EL (cell line): Measurements from ENCODE around the gene IL4.
A peak's percentile ranks its signal among the peaks of the same experiment; 100 is the strongest.
"Not testable (repeated sequence)": the region's sequence is repeated elsewhere in the genome, so short reads cannot be mapped to it uniquely, and the experiment has no call there.

Experiments used
- DNase-seq: peaks from one replicate; pipeline ENCODE4 v3.0.0-alpha.2; 2016

IL4 gene

DNA sequence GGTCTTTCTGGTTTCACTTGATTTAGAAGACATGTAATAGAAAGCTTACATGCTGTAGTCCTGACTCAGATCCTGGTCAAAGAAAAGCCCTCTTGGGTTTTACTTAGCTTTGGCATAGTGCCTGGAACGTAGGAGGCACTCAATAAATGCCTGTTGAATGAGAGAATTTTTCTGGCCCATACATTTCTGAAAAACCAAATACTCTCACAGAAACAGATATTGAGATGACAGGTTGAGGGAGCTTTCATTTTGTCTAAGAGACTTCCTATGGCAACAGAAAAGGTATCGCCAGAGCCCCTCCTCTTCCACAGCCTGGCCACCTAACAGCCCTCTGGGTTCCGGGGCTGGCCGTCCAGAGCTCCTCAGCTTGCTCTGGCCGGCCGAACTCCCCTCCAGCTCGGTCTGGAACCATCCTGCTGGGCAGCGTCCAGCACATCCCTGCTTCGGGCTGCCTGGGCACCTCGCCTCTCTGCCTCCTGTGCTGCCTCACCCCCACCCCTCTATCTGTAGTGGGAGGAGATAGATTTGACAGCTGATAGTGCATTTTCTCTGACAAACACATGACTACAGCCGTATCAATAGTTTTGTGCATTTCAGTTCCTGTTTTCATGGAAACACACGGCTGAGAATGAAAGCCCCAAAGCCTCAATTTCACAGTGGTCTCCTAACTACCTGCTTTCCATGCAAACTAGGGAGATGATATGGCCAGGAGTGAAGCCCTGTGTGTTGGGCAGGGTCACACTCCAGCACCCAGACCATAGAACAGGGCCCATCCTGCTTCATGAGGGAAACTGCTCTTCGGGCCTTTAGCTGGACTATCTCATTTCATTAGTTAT is 1.1 kb downstream of the IL4 start:
- peak; percentile 96 for DNase-seq

DNA sequence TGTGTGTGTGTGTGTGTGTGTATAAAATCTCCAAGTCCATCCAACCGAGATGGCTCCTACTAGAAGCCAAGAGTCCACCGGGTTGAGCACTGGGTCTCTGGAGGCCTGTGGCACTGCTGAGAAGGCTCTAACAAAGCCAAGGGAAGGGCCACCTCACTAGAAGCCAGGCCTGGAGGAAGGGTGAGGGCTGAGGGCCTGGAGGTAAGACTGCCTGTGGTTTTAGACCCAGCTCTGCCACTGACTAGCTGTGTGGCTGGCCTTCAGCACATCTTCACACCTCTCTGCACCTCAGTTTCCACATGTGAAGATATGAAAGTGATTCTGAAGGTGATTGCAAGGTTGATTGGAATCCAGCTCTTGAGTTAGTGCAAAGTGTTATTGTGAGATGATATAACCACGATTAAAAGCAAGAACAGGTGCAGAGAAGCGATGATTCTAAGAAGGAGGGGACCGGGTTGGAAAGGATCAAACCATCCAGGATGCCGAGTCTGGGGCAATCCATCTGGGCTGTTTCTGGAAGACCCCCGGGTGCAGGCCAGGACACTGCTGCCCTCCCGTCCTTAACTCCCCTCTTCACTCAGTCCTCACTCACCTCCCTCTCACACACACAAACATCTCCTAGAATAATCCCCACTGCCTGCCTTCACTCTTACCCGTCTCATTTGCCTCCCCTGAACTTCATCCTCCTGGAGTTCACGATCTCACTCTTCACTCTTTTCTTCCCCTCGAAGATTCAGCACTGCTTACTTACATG is 2.3 kb downstream of the IL4 start:
- no peak for DNase-seq

- peak; percentile 96 for DNase-seq
These were observed 3.4 kb downstream of the IL4 start for GRCh38 chr5:132677191-132677590.

- DNase-seq = no peak
These were observed 4.1 kb downstream of the IL4 start for GRCh38 chr5:132677682-132678400.

- DNase-seq = no peak
These were observed 4.9 kb downstream of the IL4 start for GRCh38 chr5:132678735-132679134.

- no peak for DNase-seq
These were observed 5.4 kb downstream of the IL4 start for GRCh38 chr5:132679166-132679565.

GRCh38 chr5:132679717-132680380 is 6.1 kb downstream of the IL4 start:
- no peak for DNase-seq

DNA sequence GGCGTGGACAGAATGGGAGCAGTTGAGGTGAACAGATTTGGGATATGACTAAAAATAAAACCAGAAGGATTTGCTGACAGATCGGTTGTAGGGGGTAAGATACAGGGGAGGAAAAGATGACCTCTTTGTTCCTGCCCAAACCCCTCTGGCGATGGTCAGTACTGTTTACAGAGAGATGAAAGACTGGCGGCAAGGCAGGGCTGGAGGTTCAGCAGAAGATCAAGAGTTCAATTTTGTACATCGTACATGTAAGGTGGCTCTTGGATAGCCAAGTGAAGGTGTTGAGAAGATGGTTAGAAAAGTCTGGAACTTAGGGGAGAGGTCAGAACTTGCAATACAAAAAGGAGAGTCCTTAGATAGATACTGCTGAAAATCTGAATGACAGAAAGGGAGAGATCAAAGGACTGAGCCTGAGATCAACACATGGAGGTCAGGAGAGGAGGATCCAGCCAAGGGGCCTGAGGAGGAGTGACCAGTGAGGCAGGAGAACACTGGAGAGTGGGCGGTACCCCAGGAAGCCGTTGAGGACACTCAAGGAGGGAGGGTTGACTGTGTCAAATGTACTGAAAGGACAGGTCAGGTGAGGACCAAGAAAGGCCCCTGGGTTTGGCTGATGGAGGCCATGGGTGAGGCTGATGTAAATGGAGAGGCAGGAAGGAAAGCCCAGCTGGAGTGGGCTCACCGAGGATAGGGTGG is 7.1 kb downstream of the IL4 start:
- DNase-seq = no peak

GRCh38 chr5:132681476-132681831 is 7.7 kb downstream of the IL4 start:
- no peak for DNase-seq

DNA sequence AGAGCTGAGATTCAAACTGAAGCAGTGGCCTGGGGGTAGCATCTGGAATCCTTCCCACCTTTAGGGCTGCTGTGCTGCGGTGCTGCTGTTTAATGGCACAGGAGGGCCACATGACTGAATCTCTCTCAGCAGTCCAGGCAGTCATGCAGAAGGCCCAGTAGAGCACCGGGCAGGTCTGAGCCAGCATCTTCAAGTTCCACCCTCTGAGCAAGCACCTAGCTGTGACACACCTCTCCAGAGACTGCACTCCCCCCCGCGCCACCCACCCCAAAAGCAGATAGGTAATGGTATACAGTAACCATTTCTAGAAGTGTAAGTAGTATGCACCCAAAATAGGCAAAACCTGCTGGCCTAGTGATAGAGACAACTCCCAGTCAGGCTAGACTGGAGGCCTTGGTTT is 8.2 kb downstream of the IL4 start:
- DNase-seq = no peak

- no peak for DNase-seq
These were observed 10.7 kb downstream of the IL4 start for GRCh38 chr5:132684491-132684890.

- DNase-seq = no peak
These were observed 11.3 kb downstream of the IL4 start for GRCh38 chr5:132684922-132685720.

DNA sequence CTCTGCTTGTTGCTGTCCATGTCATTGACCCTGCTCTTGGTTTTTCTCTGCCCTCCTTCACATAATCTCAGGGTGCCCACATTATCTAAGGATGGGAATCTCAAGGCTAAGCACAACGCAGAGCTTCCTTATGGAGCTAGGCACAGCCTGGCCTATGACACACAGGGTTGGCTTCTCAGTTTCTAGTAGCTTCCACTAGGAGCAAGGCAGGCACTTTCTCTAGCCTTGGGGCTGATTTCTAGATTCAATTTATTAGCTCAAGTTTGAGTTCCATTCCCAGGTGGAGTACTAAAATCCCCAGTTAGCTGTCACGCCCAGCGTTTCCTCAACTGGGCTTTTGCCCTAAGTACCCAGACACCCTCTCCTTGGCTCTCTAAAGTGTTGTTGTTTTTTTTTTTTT is 12.4 kb downstream of the IL4 start:
- no peak for DNase-seq

DNA sequence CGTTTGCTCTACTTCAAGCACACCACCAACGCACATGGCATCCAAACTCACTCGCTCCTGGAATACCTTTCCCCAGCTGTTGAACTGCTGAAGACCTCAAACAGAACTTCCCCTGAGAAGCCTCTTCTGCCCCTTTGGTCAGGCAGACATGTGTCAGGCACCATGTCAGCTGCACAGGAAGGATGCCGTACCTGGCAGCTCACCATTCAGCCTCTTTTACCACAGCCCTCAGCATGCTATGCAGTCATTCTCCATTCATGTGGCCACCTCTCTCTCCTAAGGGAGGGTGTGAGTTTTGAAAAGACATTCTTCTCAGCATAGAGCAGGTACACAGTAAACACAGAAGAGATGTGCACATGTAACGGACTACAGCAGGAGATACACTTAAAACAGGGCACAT is 14.2 kb downstream of the IL4 start:
- no peak for DNase-seq

- no peak for DNase-seq
These were observed 14.9 kb downstream of the IL4 start for GRCh38 chr5:132688536-132689339.

DNA sequence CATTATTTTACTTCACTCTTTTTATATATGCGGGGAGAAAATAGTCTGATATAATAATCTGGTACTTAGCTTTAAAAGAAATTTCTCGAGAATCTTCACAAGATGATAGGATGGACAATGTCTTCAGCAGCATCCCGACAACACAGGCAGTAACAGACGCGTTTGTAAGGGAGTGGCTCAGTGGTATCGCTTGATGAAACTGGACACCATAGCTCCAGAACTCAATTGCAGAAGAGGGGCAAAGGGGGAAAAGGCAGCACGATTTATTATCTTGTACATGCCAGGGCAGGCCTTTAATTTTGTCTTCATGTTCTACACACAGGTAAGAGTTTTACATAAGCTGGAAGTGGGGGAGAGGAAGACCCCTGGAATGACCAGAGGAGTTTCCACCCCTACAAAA is 15.7 kb downstream of the IL4 start:
- no peak for DNase-seq

GRCh38 chr5:132690156-132690555 is 16.4 kb downstream of the IL4 start:
- DNase-seq = no peak

DNA sequence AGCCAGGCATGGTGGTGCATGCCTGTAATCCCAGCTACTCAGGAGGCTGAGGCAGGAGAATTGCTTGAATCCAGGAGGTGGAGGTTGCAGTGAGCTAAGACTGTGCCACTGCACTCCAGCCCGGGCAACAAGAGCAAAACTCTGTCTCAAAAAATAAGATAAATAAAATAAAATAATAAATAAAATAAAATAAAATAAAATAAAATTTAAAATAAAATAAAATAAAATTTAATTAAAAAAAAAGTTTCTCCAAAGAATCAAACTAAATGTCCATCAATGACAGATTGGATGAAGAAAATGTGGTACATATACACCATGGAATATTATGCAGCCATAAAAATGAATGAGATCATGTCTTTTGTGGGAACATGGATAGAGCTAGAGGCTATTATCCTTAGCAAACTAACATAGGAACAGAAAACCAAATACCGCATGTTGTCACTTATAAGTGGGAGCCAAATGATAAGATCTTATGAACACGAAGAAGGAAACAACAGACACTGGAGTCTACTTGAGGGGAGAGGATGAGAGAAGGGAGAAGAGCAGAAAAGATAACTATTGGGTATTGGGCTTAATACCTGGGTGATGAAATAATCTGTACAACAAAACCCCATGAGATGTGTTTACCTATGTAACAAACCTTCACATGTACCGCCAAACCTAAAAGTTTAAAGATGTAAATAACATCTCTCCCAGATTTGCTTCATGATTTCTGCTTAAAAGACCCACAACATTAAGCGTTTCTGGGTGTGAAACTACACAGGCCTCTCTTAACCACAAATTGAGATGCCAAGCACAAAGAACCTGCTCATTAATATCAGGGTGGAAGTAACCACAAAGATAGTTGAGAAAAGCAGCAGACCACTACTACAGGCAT is 18.2 kb downstream of the IL4 start:
- DNase-seq = not testable (repeated sequence)

DNA sequence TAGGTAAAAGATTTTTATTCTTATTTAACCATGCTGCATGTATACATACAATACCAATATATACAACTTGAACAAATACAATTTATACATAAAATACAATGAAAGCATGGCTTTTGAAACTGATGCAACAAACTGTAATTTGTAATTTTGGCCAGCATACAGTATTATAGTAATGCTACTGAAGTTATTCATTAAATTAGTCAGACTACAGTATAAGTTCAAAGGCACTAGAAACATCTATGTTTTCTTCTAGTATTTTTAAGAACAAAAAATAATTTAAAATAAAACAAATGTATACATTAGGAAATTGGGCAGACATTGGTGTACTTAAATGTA is 18.8 kb downstream of the IL4 start:
- DNase-seq = no peak

DNA sequence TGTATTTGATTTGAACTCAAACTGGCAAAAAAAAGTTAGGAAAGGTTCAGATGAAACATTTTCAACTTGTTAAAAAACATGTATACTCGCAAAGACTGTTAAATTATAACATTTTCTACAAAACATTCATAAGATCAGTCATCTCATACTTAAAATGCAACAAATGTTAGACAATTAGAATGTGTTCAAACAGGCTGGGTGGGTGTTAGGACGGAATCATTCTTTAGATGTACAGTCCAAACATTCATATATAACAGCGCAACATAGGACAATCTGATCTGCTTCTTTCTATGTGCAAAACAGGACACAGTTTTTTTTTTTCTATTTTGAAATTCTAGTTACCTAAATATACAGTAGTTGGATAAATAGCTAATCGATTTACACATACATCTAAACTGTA is 22.2 kb downstream of the IL4 start:
- DNase-seq = no peak
